ENCODE measurements around the gene KRTAP10-4.
"Not testable (repeated sequence)": the region's sequence is repeated elsewhere in the genome, so short reads cannot be mapped to it uniquely, and the experiment has no call there.

Gene KRTAP10-4

DNA sequence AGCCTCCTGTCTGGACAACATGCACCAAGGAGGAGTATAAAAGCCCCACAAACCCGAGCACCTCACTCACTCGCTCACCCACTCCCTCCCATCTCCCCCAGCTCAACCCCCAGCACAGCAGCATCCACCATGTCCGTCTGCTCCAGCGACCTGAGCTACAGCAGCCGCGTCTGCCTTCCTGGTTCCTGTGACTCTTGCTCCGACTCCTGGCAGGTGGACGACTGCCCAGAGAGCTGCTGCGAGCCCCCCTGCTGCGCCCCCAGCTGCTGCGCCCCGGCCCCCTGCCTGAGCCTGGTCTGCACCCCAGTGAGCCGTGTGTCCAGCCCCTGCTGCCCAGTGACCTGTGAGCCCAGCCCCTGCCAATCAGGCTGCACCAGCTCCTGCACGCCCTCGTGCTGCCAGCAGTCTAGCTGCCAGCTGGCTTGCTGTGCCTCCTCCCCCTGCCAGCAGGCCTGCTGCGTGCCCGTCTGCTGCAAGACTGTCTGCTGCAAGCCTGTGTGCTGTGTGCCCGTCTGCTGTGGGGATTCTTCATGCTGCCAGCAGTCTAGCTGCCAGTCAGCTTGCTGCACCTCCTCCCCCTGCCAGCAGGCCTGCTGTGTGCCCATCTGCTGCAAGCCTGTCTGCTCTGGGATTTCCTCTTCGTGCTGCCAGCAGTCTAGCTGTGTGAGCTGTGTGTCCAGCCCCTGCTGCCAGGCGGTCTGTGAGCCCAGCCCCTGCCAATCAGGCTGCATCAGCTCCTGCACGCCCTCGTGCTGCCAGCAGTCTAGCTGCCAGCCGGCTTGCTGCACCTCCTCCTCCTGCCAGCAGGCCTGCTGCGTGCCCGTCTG lies at the start of gene KRTAP10-4:
TSS of gene KRTAP10-4 (plus strand) at position 100 of the 827 bp plus-strand sequence. CDS start at position 130, 30 bp downstream.
- not testable (repeated sequence) for DNase-seq

GRCh38 chr21:44524414-44525371 lies 48.8 kb upstream of the KRTAP10-4 start:
- no peak for DNase-seq

DNA sequence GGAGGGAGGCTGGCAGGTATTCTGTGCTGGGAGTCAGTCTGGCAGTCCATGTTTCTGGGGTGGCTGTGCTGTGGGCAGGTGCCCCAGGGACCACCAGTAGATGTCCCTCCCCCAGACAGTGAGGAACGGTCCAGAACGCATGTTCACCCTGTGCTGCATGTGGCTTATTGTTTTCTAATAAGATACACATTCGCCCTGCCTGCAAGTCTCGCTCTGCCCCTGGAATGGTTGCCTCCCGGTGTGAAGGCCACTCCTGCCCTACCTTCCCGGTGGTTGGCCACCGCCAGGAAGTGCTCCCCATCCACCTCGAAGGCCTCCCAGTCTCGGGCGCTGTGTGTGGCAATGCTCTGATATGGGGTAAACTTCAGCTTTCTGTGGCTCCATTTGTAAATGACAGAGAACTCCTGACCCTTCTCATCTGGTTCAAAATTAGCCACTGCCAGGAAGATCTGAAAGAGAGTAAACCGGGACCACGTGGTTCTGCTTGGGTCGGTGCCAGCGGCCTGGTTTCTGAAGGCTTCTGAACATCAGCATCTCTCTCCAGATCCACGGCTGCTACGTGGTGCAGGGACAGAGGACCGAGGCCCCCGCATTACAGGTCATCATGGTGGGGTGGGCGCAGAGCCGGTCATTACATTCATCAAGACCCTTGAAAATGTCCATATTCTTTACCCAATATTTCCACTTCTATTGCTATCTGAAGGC lies 48.0 kb upstream of the KRTAP10-4 start:
- no peak for DNase-seq

DNA sequence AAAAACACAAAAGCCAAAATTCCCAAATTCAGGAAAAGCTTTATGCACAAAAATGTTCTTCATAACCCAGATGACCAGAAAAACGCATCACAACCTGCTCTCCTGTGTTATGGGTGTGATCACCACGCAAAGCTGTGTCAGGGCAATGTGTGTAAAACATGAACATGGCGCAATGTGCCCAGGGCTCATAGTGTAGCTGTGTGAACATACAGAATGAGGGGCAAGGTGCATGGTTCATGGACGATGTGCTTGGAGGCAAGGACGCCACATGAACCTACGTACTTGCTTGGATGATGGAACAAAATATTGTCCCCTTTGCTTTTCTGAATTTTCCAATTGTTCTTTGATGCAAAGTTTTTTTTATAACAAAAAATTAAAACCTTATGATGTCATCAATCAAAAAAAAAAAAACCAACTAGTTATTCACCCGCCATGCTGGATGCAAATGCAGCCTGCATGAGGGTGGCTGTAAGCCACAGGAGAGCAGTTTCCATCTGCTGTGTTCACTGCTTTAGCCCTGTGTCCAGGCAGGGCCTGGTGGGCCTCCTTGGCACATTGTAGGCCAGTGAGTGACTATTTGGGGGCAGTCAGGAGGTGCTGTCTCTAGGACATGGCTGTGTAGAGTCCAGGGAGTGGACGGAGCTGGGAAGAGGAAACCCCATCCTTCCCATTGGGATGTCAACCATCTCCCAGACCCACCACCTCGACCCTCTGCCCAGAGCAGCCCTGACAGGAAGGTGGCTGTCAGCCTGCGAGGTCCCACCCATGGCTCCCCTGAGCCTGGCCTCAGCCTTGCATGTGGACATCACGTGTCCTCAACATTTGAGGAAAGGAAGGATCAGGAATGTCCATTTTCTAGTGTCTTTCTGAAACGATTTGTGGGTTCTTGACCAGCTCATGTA lies 47.2 kb upstream of the KRTAP10-4 start:
- no peak for DNase-seq

- no peak for DNase-seq
Observed at GRCh38 chr21:44527156-44527982, 46.2 kb upstream of the KRTAP10-4 start.

- no peak for DNase-seq
Observed at GRCh38 chr21:44527983-44528633, 45.4 kb upstream of the KRTAP10-4 start.

- DNase-seq: no peak
Observed at GRCh38 chr21:44528634-44528995, 44.9 kb upstream of the KRTAP10-4 start.

DNA sequence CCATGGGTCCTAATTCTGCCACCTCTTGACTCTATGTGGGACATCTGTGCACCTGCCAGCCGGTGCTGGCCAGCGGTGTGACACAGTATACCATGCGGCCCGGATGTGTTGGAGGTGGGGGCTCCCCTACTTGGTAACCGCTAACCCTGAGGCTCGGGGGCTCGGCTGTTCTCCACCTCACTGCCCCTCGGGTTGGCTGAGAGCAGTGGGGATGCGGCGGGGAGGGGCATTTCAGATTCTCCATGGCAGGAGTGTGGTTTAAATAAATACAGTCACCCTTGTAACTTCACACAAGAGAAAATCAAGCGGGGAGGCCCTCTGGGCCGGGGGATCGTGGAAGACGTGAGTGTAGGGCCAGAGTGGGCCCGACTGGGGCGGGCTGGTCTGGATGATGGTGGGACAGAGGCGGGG lies 44.5 kb upstream of the KRTAP10-4 start:
- DNase-seq: no peak

DNA sequence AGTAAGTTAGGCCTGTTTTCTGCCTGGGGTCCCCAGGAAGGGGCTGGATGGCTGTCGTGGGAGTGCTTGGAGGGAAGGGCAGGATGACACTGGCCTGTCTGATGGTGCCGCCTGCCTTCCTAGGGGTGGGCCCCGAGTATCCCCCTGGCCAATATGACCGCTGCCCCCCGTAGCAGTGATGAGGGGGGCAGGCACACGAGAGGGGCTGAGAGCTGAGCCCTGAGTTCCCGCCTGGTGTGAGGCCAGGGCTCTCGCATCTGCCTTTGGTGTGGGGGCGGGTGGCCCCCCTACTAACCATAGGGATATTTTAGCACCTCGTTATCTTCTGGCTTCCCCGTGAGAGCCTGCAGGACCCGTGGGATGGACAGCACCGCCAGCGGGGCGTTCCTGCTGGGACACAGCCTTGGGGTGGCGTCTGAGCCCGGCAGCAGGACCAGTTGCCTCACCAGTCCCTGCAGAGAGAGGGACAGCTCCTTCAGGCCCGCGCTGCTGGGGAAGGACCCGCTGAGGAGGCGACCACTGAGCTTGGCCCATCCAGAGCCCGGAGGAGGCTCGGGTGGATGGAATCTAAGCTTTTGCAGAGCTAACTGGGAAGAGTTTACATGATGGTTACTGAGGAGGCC lies 43.9 kb upstream of the KRTAP10-4 start:
- no peak for DNase-seq

DNA sequence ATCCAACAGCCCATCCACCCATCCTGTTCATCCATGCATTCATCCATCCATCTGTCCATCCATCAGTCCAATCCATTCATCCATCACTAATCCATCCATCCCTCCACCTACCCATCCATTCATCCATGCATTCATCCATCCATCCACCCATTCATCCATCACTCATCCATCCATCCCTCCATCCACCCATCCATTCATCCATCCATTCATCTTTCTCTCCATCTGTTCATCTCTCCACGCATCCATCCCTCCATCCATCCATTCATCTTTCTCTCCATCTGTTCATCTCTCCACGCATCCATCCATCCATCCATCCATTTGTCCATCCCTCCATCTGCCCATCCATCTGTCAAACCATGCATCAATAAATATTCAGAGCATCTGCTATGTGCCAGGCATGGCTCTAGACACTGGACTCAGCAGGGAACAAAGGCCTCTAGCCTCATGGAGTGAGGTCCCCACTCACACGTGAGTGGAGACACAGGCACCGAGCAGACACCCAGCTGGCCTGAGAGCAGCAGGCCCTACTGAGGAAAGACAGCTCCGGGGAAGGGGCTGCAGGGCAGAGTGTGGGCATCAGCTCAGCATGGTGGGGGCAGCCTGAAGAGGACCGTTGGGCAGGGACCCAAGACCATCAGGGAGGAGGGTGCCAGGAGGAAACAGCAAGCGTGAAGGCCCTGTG lies 43.2 kb upstream of the KRTAP10-4 start:
- no peak for DNase-seq

DNA sequence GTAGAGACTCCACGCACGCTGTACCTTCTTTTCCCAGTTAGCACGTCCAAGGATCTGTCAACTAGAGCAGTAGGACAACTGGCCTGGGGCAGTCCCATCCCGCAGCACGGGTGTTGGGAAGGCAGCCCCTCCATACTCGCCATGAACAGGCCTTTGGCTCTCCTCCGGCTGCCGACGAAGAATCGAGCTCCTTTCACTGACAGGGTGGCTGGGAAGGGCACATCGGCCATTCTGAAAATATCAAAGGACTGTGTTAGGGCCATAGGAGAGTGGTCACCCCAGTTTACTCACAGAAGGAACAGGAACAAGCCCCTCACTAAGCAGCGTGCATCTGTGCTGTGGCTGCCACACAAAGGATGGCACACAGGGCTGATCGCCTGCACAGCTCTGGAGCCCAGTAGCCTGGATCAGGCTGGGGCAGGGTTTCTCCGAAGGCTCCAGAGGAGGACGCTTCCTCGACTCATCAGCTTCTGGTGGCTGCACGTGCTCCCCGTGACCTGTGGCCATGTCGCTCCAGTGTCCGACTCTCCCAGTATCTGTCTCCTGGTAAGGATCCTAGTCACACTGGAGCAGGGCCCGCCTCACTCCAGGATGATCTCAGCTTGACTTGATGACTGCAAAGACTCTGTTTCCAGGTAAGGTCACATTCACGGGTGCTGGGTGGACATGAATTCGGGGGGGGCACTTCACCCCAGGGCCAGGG lies 42.5 kb upstream of the KRTAP10-4 start:
- DNase-seq: no peak

DNA sequence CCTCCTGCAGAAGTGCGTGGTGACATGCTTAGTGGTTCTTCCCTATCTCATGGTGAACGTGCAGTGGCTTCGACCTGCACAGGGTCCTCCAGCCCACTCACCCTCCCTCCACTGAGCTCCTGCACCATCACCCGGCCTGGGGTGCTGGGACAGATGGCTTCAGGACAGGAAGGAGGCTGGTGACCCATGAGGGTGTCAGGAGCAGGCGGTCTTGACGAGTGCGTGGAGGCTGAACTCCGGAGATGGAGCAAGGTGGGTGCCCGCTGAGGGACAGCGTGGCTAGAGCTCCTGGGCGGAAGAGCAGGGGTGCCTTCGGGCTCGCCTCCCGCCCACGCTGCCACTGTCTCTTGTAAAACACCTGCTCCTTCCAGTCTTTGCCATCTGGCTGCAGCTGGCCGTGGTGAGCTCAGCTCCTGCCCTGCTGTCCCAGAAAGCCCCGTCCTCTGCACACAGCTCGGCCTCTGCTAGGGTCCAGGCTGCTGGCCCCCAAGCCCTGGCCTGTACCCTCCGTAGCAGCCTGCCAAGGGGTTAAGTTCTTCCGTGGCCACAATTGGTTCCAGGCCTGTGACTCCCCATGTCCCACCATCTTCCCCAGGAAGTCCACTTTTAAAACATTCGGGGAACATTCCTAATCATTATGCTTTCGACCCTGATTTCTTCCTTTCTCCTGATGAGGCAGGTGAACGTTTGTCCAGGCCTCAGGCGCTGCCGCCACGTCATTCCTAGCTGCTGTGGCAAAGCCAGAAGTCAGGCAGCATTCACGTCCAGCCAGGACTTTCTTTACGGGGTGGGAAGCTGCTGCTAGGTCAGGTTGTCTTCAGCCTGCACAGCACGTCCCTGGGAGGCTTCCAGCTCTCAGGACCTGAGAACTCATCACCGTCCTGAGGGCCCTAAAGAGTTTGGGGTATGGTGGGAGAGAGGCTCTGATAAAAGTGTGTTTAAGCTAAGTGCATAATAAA lies 41.6 kb upstream of the KRTAP10-4 start:
- no peak for DNase-seq

GRCh38 chr21:44532712-44533111 lies 40.8 kb upstream of the KRTAP10-4 start:
- DNase-seq: no peak

- no peak for DNase-seq
Observed at GRCh38 chr21:44533121-44533890, 40.2 kb upstream of the KRTAP10-4 start.

GRCh38 chr21:44533891-44534627 lies 39.5 kb upstream of the KRTAP10-4 start:
- DNase-seq: no peak

GRCh38 chr21:44534688-44535087 lies 38.8 kb upstream of the KRTAP10-4 start:
- no peak for DNase-seq

All from T1000 (cell line).